ENCODE results near the gene CXCR5.

Gene CXCR5

GRCh38 chr11:118921929-118922744 is 38.4 kb downstream of the CXCR5 start:
- Histone ChIP-seq H3K9ac (no peak overlapping the region), H3K27ac (peak overlapping the region; percentile 53), H3K4me3 (ENCODE audit: low read depth, low read length) (peak overlapping the region; percentile 47), H3K27me3 (ENCODE audit: control insufficient read depth, insufficient read depth, low read length) (no peaks in the 10 kb centered on the region), H3K9me3 (ENCODE audit: control insufficient read depth, low read length) (no peaks in the 10 kb centered on the region), H2AFZ (no peak overlapping the region), H3K79me2 (peaks cover 4% of the 10 kb centered on the region), H3K36me3 (ENCODE audit: control insufficient read depth, insufficient read depth, low read length) (no peaks in the 10 kb centered on the region), H3K4me1 (peaks cover 35% of the 10 kb centered on the region), H3K4me2 (ENCODE audit: low read length) (peak overlapping the region; percentile 91)
- no peak for TF ChIP-seq CTCF (IDR thresholded peaks at IDR 0.05)

- no peak for TF ChIP-seq CTCF (IDR thresholded peaks at IDR 0.05)
- H3K79me2 ChIP-seq: peaks cover 4% of the 10 kb centered on the region
- H3K9me3 ChIP-seq (ENCODE audit: control insufficient read depth, low read length): no peaks in the 10 kb centered on the region
- H2AFZ ChIP-seq: no peak overlapping the region
- H3K9ac ChIP-seq: no peak overlapping the region
- no peaks in the 10 kb centered on the region for H3K27me3 ChIP-seq (ENCODE audit: control insufficient read depth, insufficient read depth, low read length)
- no peaks in the 10 kb centered on the region for H3K36me3 ChIP-seq (ENCODE audit: control insufficient read depth, insufficient read depth, low read length)
- peaks cover 36% of the 10 kb centered on the region for H3K4me1 ChIP-seq
- peak overlapping the region; percentile 91 for H3K4me2 ChIP-seq (ENCODE audit: low read length)
- H3K27ac ChIP-seq: no peak overlapping the region
- peak overlapping the region; percentile 47 for H3K4me3 ChIP-seq (ENCODE audit: low read depth, low read length)
Measured at GRCh38 chr11:118922745-118923627, 39.3 kb downstream of the CXCR5 start.

- no peaks in the 10 kb centered on the region for H3K36me3 ChIP-seq (ENCODE audit: control insufficient read depth, insufficient read depth, low read length)
- H3K9ac ChIP-seq: no peak overlapping the region
- peaks cover 4% of the 10 kb centered on the region for H3K79me2 ChIP-seq
- no peak for TF ChIP-seq CTCF (IDR thresholded peaks at IDR 0.05)
- H3K27ac ChIP-seq: no peak overlapping the region
- peak overlapping the region; percentile 91 for H3K4me2 ChIP-seq (ENCODE audit: low read length)
- H3K27me3 ChIP-seq (ENCODE audit: control insufficient read depth, insufficient read depth, low read length): no peaks in the 10 kb centered on the region
- H3K9me3 ChIP-seq (ENCODE audit: control insufficient read depth, low read length): no peaks in the 10 kb centered on the region
- no peak overlapping the region for H2AFZ ChIP-seq
- peak overlapping the region; percentile 73 for H3K4me3 ChIP-seq (ENCODE audit: low read depth, low read length)
- peaks cover 33% of the 10 kb centered on the region for H3K4me1 ChIP-seq
Measured at GRCh38 chr11:118923721-118924587, 40.3 kb downstream of the CXCR5 start.

- Histone ChIP-seq H2AFZ (peak overlapping the region; percentile 69), H3K4me2 (ENCODE audit: low read length) (peak overlapping the region; percentile 91), H3K9me3 (ENCODE audit: control insufficient read depth, low read length) (no peaks in the 10 kb centered on the region), H3K79me2 (peaks cover 4% of the 10 kb centered on the region), H3K27me3 (ENCODE audit: control insufficient read depth, insufficient read depth, low read length) (no peaks in the 10 kb centered on the region), H3K4me3 (ENCODE audit: low read depth, low read length) (peak overlapping the region; percentile 73), H3K4me1 (peaks cover 28% of the 10 kb centered on the region), H3K36me3 (ENCODE audit: control insufficient read depth, insufficient read depth, low read length) (no peaks in the 10 kb centered on the region), H3K9ac (peak overlapping the region; percentile 67), H3K27ac (peak overlapping the region; percentile 44)
- TF ChIP-seq CTCF (IDR thresholded peaks at IDR 0.05): no peak
Measured at GRCh38 chr11:118924591-118925585, 41.2 kb downstream of the CXCR5 start.

All from parathyroid adenoma (tissue), 2 donors.